SK-N-SH (cell line): Measurements from ENCODE around the gene VPS13C. TPM values are rescaled to one million over a fixed set of nuclear protein-coding genes. Genes with fewer than 3 reads are reported as not detected.
"Not testable (repeated sequence)": the region's sequence is repeated elsewhere in the genome, so short reads cannot be mapped to it uniquely, and the experiment has no call there.

Source experiments
- CTCF ChIA-PET: fragments of 300-600, 350-600 bp; formaldehyde crosslinking; extraction: SDS; loops from one replicate; lab custom pipeline; 2021; lab: Yijun Ruan, JAX
- POLR2A ChIA-PET: fragments of 350-600 bp; sonication (Branson Sonifier 250); formaldehyde crosslinking; extraction: SDS; loops from one replicate; lab custom pipeline; 2020; ENCODE audit warnings: antibody characterized with exemption, inconsistent platforms; lab: Yijun Ruan, JAX
- DNase-seq: peaks from one replicate; pipeline ENCODE4 v3.0.0; 2012
- H2AFZ ChIP-seq: fragments of 200-600 bp; sonication (generic); 2 replicates; pipeline ENCODE4 v1.8.1; 2016; ENCODE audit warnings: antibody characterized with exemption, mild to moderate bottlenecking, low read depth
- H3F3A ChIP-seq: fragments of 200-600 bp; sonication (generic); replicated peaks from 2 replicates; pipeline ENCODE3; 2016; ENCODE audit warnings: antibody characterized with exemption, mild to moderate bottlenecking; ENCODE audit not compliant: insufficient read depth
- H3K27ac ChIP-seq, 2 experiments: fragments of 200-500 bp in 1 of 2; fragments of 200-600 bp in 1 of 2; sonication (Bioruptor generic) in 1 of 2; sonication (generic), shearing (Covaris generic) in 1 of 2; 2 replicates each; pipeline versions ENCODE4 v1.5.1 to v1.6.1; 2014 to 2016; ENCODE audit warnings: low read depth in 2 of 2, inconsistent platforms in 1 of 2, low read length in 1 of 2, mild to moderate bottlenecking in 1 of 2, mixed read lengths in 1 of 2
- H3K27me3 ChIP-seq: fragments of 200-600 bp; sonication (generic), shearing (Covaris generic); 2 replicates; pipeline ENCODE4 v1.6.1; 2016; ENCODE audit warnings: mixed run types; ENCODE audit not compliant: insufficient read depth
- H3K36me3 ChIP-seq, 2 experiments: fragments of 200-500 bp in 1 of 2; fragments of 200-600 bp in 1 of 2; sonication (Bioruptor generic) in 1 of 2; sonication (generic) in 1 of 2; replicated peaks in 1 of 2; 2 replicates each; pipeline versions ENCODE3 to v1.5.1; 2014 to 2016; ENCODE audit warnings: low read length in 1 of 2, mild to moderate bottlenecking in 1 of 2; ENCODE audit not compliant: insufficient read depth in 2 of 2, control insufficient read depth in 1 of 2
- H3K4me1 ChIP-seq, 2 experiments: fragments of 200-500 bp in 1 of 2; fragments of 200-600 bp in 1 of 2; sonication (Bioruptor generic) in 1 of 2; sonication (generic), shearing (Covaris generic) in 1 of 2; 2 replicates each; pipeline versions ENCODE4 v1.5.1 to v1.6.1; 2014 to 2016; ENCODE audit warnings: low read depth in 1 of 2, low read length in 1 of 2, mixed run types in 1 of 2; ENCODE audit not compliant: insufficient read depth in 2 of 2, control insufficient read depth in 1 of 2
- H3K4me2 ChIP-seq: fragments of 200-600 bp; sonication (generic), shearing (Covaris generic); 2 replicates; pipeline ENCODE4 v1.6.1; 2017; ENCODE audit warnings: mixed run types
- H3K4me3 ChIP-seq, 2 experiments: fragments of 200-500 bp in 1 of 2; fragments of 200-600 bp in 1 of 2; sonication (Bioruptor generic) in 1 of 2; sonication (generic), shearing (Covaris generic) in 1 of 2; 2 replicates each; pipeline versions ENCODE4 v1.5.1 to v1.8.1; 2014 to 2016; ENCODE audit warnings: low read depth in 2 of 2, inconsistent platforms in 1 of 2, low read length in 1 of 2, mild to moderate bottlenecking in 1 of 2, mixed read lengths in 1 of 2, moderate library complexity in 1 of 2
- H3K79me2 ChIP-seq: fragments of 200-600 bp; sonication (generic); 2 replicates; pipeline ENCODE4 v1.8.1; 2017; ENCODE audit warnings: mild to moderate bottlenecking; ENCODE audit not compliant: insufficient read depth
- H3K9ac ChIP-seq: fragments of 200-600 bp; sonication (generic); 2 replicates; pipeline ENCODE4 v1.6.1; 2017; ENCODE audit warnings: mixed run types
- H3K9me2 ChIP-seq: fragments of 200-600 bp; sonication (generic); 2 replicates; pipeline ENCODE4 v1.6.1; 2017; ENCODE audit warnings: mixed run types
- H3K9me3 ChIP-seq: fragments of 200-600 bp; sonication (generic); 2 replicates; pipeline ENCODE4 v1.6.1; 2017; ENCODE audit warnings: mixed run types, mild to moderate bottlenecking, moderate library complexity
- H4K20me1 ChIP-seq: fragments of 200-600 bp; sonication (generic); 2 replicates; pipeline ENCODE4 v1.6.1; 2017; ENCODE audit warnings: mild to moderate bottlenecking, mixed run types; ENCODE audit not compliant: insufficient read depth
- CHD2 ChIP-seq: fragments of 150-350 bp; IDR thresholded peaks from 2 replicates; pipeline ENCODE4 v1.6.1; 2018; ENCODE audit warnings: low read length; ENCODE audit not compliant: partially characterized antibody
- EZH2phosphoT487 ChIP-seq: fragments of 200-600 bp; sonication (generic); IDR thresholded peaks from 2 replicates; pipeline ENCODE4 v1.6.1; 2017; ENCODE audit warnings: low read depth, mixed run types, mild to moderate bottlenecking, antibody characterized with exemption, moderate library complexity, borderline replicate concordance
- FOXJ3 ChIP-seq: sonication (generic); formaldehyde crosslinking; IDR thresholded peaks from 2 replicates; pipeline ENCODE4 v1.5.1; 2020; ENCODE audit warnings: mild to moderate bottlenecking, missing genetic modification reagents
- FOXM1 ChIP-seq: IDR thresholded peaks from 2 replicates; pipeline ENCODE4 v1.4.0; 2012; ENCODE audit warnings: low read depth, mild to moderate bottlenecking
- GABPA ChIP-seq: IDR thresholded peaks from 2 replicates; pipeline ENCODE4 v1.4.0; 2012; ENCODE audit warnings: low read depth, mild to moderate bottlenecking
- MEF2A ChIP-seq: IDR thresholded peaks from 2 replicates; pipeline ENCODE4 v1.4.0; 2012; ENCODE audit warnings: low read depth, borderline replicate concordance
- MXI1 ChIP-seq: IDR thresholded peaks from 2 replicates; pipeline ENCODE4 v1.6.1; 2012; ENCODE audit warnings: mild to moderate bottlenecking, low read depth, low read length, improper control_type of control experiment
- RAD21 ChIP-seq: IDR thresholded peaks from 2 replicates; pipeline ENCODE4 v1.6.1; 2012; ENCODE audit warnings: mild to moderate bottlenecking, low read length
- TCF12 ChIP-seq: IDR thresholded peaks from 2 replicates; pipeline ENCODE4 v1.4.0; 2012
- WGBS: methylation state at CpG from one replicate; pipeline ENCODE4 v1.1.6; 2017; ENCODE audit warnings: low lambda C conversion rate; 5-methylcytosine and 5-hydroxymethylcytosine counted together
- polyA plus RNA-seq, 3 experiments: library from polyadenylated mRNA; depleted of rRNA; stranded (reverse); fragments of >200 nt; gene quantifications; 2 replicates each; pipeline ENCODE4 v1.2.3, GENCODE V29; 2012
- TF ChIP-seq, protein P1 (sequence below): IDR thresholded peaks from 2 replicates; pipeline ENCODE4 v1.6.1; 2012; ENCODE audit warnings: mild to moderate bottlenecking, low read depth, low read length, moderate library complexity
- TF ChIP-seq, protein P2 (sequence below): IDR thresholded peaks from 2 replicates; pipeline ENCODE4; 2012
- TF ChIP-seq, protein P3 (sequence below): fragments of 150-350 bp; IDR thresholded peaks from 2 replicates; pipeline ENCODE4 v1.6.1; 2016; ENCODE audit warnings: mild to moderate bottlenecking, low read depth, low read length
- TF ChIP-seq, protein P4 (sequence below): IDR thresholded peaks from 2 replicates; pipeline ENCODE4 v1.4.0; 2012; ENCODE audit warnings: low read depth, borderline replicate concordance
- TF ChIP-seq, protein P5 (sequence below): IDR thresholded peaks from 2 replicates; pipeline ENCODE4 v1.4.0; 2012; ENCODE audit warnings: low read depth

Gene VPS13C
- polyA plus RNA-seq, 1 of the 3 experiments (the other 2 are of a cell fraction): 5.7 TPM

DNA sequence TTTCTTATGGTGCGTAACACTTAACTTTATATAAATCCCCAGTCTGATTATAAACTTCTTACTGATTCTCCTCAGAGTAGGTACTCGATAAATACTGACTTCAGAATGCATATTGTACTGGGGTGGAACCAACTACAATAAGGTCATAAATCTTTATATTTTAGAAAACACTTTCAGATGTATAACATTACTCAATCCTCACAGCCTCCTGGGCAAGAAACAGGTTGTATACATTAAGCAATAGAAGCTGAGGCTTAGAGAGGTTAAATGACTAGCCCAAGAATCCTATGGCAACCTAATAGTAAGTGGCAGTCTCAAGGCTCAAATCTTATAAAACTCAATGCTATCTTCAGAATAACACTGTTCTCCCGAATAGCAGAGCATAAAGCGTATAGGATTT, 9.1 kb downstream of the VPS13C start:
- no peak overlapping the region for H3K9ac ChIP-seq
- H2AFZ ChIP-seq: no peak overlapping the region
- H4K20me1 ChIP-seq: peaks cover 53% of the 10 kb centered on the region
- no peaks in the 10 kb centered on the region for H3K27me3 ChIP-seq
- no peak overlapping the region for H3K4me3 ChIP-seq
- peaks cover 0 to 7% of the 10 kb centered on the region in 2 experiments; a peak in 2 of 4 replicates for H3K4me1 ChIP-seq
- POLR2A ChIA-PET: interaction anchor here (0.6 kb wide), 1 partner anchor 136 kb away, joined by 3 read pairs; no protein-coding TSS in a partner anchor
- H3K4me2 ChIP-seq: no peak overlapping the region
- WGBS: 94% methylated on average over 4 of the region's 4 CpGs
- no peaks in the 10 kb centered on the region for H3K9me2 ChIP-seq
- H3K27ac ChIP-seq: no peak overlapping the region
- H3K9me3 ChIP-seq: no peaks in the 10 kb centered on the region
- CTCF ChIA-PET: no interaction called here
- no peaks in the 10 kb centered on the region for H3K36me3 ChIP-seq
- no peak for DNase-seq
- H3F3A ChIP-seq: peaks cover 3% of the 10 kb centered on the region
- no peak for TF ChIP-seq FOXM1
- no peak for TF ChIP-seq RAD21
- TF ChIP-seq CHD2: no peak
- TF ChIP-seq, protein P1, sequence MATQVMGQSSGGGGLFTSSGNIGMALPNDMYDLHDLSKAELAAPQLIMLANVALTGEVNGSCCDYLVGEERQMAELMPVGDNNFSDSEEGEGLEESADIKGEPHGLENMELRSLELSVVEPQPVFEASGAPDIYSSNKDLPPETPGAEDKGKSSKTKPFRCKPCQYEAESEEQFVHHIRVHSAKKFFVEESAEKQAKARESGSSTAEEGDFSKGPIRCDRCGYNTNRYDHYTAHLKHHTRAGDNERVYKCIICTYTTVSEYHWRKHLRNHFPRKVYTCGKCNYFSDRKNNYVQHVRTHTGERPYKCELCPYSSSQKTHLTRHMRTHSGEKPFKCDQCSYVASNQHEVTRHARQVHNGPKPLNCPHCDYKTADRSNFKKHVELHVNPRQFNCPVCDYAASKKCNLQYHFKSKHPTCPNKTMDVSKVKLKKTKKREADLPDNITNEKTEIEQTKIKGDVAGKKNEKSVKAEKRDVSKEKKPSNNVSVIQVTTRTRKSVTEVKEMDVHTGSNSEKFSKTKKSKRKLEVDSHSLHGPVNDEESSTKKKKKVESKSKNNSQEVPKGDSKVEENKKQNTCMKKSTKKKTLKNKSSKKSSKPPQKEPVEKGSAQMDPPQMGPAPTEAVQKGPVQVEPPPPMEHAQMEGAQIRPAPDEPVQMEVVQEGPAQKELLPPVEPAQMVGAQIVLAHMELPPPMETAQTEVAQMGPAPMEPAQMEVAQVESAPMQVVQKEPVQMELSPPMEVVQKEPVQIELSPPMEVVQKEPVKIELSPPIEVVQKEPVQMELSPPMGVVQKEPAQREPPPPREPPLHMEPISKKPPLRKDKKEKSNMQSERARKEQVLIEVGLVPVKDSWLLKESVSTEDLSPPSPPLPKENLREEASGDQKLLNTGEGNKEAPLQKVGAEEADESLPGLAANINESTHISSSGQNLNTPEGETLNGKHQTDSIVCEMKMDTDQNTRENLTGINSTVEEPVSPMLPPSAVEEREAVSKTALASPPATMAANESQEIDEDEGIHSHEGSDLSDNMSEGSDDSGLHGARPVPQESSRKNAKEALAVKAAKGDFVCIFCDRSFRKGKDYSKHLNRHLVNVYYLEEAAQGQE: no peak
- TF ChIP-seq, protein P2, sequence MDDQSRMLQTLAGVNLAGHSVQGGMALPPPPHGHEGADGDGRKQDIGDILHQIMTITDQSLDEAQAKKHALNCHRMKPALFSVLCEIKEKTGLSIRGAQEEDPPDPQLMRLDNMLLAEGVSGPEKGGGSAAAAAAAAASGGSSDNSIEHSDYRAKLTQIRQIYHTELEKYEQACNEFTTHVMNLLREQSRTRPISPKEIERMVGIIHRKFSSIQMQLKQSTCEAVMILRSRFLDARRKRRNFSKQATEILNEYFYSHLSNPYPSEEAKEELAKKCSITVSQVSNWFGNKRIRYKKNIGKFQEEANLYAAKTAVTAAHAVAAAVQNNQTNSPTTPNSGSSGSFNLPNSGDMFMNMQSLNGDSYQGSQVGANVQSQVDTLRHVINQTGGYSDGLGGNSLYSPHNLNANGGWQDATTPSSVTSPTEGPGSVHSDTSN: no peak
- TF ChIP-seq GABPA: no peak
- peaks cover 95% of the 10 kb centered on the region for H3K79me2 ChIP-seq

DNA sequence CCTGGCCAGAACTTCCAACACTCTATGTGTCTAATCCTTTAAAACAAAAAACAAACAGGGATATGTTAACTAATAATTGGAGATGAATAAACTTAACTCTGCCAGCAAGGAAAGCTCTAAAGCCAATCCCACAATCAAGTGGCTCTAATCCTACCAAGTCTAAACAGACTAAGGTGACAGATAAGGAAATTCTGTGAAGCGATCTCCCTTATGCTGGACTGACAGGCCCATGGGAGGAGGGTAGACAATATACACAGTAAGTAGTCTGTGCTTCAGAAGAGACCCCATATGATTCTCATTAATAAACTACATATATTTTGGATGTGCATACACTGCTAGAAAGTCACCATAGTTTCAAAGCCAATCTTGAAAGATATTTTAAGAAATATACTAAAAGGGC, 10.1 kb downstream of the VPS13C start:
- Histone ChIP-seq H3K4me3 (no peak overlapping the region), H3K9me2 (no peaks in the 10 kb centered on the region)
- TF ChIP-seq EZH2phosphoT487 (no peak), FOXJ3 (CRISPR knock-in tag) (no peak), MXI1 (no peak), FOXM1 (no peak), MEF2A (no peak), RAD21 (no peak), CHD2 (no peak), TCF12 (no peak)
- TF ChIP-seq, protein P3, sequence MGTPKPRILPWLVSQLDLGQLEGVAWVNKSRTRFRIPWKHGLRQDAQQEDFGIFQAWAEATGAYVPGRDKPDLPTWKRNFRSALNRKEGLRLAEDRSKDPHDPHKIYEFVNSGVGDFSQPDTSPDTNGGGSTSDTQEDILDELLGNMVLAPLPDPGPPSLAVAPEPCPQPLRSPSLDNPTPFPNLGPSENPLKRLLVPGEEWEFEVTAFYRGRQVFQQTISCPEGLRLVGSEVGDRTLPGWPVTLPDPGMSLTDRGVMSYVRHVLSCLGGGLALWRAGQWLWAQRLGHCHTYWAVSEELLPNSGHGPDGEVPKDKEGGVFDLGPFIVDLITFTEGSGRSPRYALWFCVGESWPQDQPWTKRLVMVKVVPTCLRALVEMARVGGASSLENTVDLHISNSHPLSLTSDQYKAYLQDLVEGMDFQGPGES: no peak
- TF ChIP-seq, protein P4, sequence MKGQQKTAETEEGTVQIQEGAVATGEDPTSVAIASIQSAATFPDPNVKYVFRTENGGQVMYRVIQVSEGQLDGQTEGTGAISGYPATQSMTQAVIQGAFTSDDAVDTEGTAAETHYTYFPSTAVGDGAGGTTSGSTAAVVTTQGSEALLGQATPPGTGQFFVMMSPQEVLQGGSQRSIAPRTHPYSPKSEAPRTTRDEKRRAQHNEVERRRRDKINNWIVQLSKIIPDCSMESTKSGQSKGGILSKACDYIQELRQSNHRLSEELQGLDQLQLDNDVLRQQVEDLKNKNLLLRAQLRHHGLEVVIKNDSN: no peak
- TF ChIP-seq, protein P5, sequence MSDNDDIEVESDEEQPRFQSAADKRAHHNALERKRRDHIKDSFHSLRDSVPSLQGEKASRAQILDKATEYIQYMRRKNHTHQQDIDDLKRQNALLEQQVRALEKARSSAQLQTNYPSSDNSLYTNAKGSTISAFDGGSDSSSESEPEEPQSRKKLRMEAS: no peak
- TF ChIP-seq, all 33 proteins: peak for 0
- H2AFZ ChIP-seq: no peak overlapping the region
- ChIA-PET POLR2A (no interaction called here), CTCF (interaction anchor here (0.6 kb wide), 1 partner anchor 23 kb away, joined by 3 read pairs; no protein-coding TSS in a partner anchor)
- H3K36me3 ChIP-seq: no peaks in the 10 kb centered on the region
- H3K4me2 ChIP-seq: no peak overlapping the region
- no peaks in the 10 kb centered on the region for H3K9me3 ChIP-seq
- no peak overlapping the region for H3K27ac ChIP-seq
- peaks cover 54% of the 10 kb centered on the region for H4K20me1 ChIP-seq
- H3F3A ChIP-seq: peaks cover 4% of the 10 kb centered on the region
- WGBS: 100% methylated on average over 1 of the region's 1 CpG
- peaks cover 95% of the 10 kb centered on the region for H3K79me2 ChIP-seq
- DNase-seq: no peak
- peaks cover 0 to 7% of the 10 kb centered on the region in 2 experiments; a peak in 2 of 4 replicates for H3K4me1 ChIP-seq
- no peak overlapping the region for H3K9ac ChIP-seq
- H3K27me3 ChIP-seq: no peaks in the 10 kb centered on the region

DNA sequence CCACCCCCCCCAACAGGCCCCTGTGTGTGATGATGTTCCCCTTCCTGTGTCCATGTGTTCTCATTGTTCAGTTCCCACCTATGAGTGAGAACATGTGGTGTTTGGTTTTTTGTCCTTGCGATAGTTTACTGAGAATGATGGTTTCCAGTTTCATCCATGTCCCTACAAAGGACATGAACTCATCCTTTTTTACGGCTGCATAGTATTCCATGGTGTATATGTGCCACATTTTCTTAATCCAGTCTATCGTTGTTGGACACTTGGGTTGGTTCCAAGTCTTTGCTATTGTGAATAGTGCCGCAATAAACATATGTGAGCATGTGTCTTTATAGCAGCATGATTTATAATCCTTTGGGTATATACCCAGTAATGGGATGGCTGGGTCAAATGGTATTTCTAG, 12.0 kb downstream of the VPS13C start:
- H3K9me2 ChIP-seq, POLR2A ChIA-PET, H3K4me2 ChIP-seq, CTCF ChIA-PET, H3K36me3 ChIP-seq, H3K9ac ChIP-seq, H3K4me1 ChIP-seq, H3K9me3 ChIP-seq, H3K27me3 ChIP-seq, H3K4me3 ChIP-seq, H2AFZ ChIP-seq, H3K27ac ChIP-seq, DNase-seq: not testable (repeated sequence)
- peaks cover 46% of the 10 kb centered on the region for H4K20me1 ChIP-seq
- peaks cover 85% of the 10 kb centered on the region for H3K79me2 ChIP-seq
- WGBS: 91% methylated on average over 4 of the region's 4 CpGs
- peaks cover 18% of the 10 kb centered on the region for H3F3A ChIP-seq
